Motor neuron (in vitro differentiated cells): Measurements from ENCODE around the gene FGGY. TPM values are rescaled to one million over a fixed set of nuclear protein-coding genes. Genes with fewer than 3 reads are reported as not detected.

ENCODE experiments used
- ATAC-seq, 8 experiments: fragments of 200-7000 bp; cut with Tn5 transposase; replicated peaks in 6 of 8; 2 replicates each; pipeline ENCODE4 v1.8.0; 2021; ENCODE audit warnings: mild to moderate bottlenecking in 8 of 8, moderate library complexity in 8 of 8
- H3K27ac ChIP-seq, 2 donors: fragments of 250-450 bp; sonication (Bioruptor Pico); 2 replicates each; pipeline ENCODE4 v1.9.0; 2021; ENCODE audit warnings: antibody characterized with exemption in 2 of 2, mild to moderate bottlenecking in 2 of 2, moderate library complexity in 1 of 2
- H3K4me1 ChIP-seq, 2 donors: fragments of 250-450 bp; sonication (Bioruptor Pico); replicated peaks in 1 of 2; 2 replicates each; pipeline ENCODE4 v1.6.1; 2021; ENCODE audit warnings: antibody characterized with exemption in 2 of 2, mild to moderate bottlenecking in 2 of 2, moderate library complexity in 1 of 2
- H3K4me3 ChIP-seq, 5 donors: fragments of 250-450 bp; sonication (Bioruptor Pico); 2 replicates each; pipeline ENCODE4 v1.9.0; 2021; ENCODE audit warnings: antibody characterized with exemption in 5 of 5, mild to moderate bottlenecking in 5 of 5, moderate library complexity in 4 of 5
- WGBS, 10 experiments: fragments of 450-650 bp; shearing (Covaris generic); methylation state at CpG; one replicate each; pipeline ENCODE4 v1.0.0; 2022; 5-methylcytosine and 5-hydroxymethylcytosine counted together
- in situ Hi-C, 9 experiments: fragments of 400-800 bp; cut with MboI; loops; one replicate each; pipeline ENCODE4 v1.15.0; 2021; ENCODE audit warnings: low sequenced_read_pairs in 9 of 9, low pct_unique_long_range_greater_than_20kb in 2 of 9; ENCODE audit not compliant: unreplicated experiment in 9 of 9
- total RNA-seq, 8 experiments: library from RNA; unstranded; fragments of 300-600 nt; gene quantifications; 2 replicates each; pipeline versions ENCODE4 v1.2.3 to v1.2.4, GENCODE V29; 2022

The FGGY gene
- total RNA-seq, 8 experiments from 2014 or later, result 8.4 to 33.0 (median 18.6) TPM

GRCh38 chr1:59323879-59324278 lies 27.0 kb downstream of the FGGY start:
- in situ Hi-C loops, result no loop called here
- no peak overlapping the region for H3K4me3 ChIP-seq
- no peak overlapping the region for H3K27ac ChIP-seq
- H3K4me1 ChIP-seq, result peaks cover 0 to 4% of the 10 kb centered on the region in 2 donors
- ATAC-seq, result no peak
- 80 to 100% (median 100%) methylated on average over 1 to 3 of the region's 3 CpGs; no CpG with 5 or more reads in 4 of the 10 experiments for WGBS, 10 experiments

- Histone ChIP-seq H3K27ac (no peak overlapping the region), H3K4me1 (no peaks in the 10 kb centered on the region), H3K4me3 (no peak overlapping the region)
- 87 to 100% (median 97%) methylated on average over 1 to 2 of the region's 2 CpGs; no CpG with 5 or more reads in 1 of the 10 experiments for WGBS, 10 experiments
- no peak for ATAC-seq
- in situ Hi-C loops, result no loop called here
Measured at GRCh38 chr1:59328353-59328752, 31.5 kb downstream of the FGGY start.

DNA sequence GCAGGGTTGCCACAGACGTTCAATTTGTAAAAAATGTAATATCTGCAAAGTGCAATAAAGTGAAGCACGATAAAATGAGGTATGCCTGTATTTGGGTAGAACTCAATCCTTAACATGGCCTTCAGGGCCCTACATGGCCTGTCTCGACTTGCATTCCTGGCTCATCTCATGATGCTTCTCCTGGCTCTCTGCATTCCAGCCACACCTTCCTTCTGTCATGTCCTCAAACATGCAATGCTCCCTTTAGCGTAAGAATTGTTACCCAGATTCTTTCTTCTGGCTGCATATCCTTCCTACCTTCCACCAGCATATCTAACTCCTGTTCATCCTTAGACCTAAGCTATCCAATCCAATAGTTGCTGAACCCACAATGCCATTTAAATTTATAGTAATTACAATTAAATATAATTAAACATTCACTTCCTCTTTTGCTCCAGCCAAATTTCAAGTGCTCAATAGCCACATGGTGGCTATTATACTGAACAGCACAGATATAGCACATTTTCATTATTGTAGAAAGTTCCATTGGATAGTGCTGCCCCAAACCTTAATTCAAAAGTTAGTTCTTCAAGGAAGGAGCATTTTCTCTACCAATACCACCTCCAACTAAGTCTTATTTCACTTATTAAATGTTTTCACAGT lies 32.6 kb downstream of the FGGY start:
- 82 to 96% (median 91%) methylated on average over 2 to 4 of the region's 4 CpGs for WGBS, 10 experiments
- Histone ChIP-seq H3K4me1 (no peaks in the 10 kb centered on the region), H3K27ac (no peak overlapping the region), H3K4me3 (no peak overlapping the region)
- no peak for ATAC-seq
- in situ Hi-C loops, result no loop called here

- no peak overlapping the region for H3K27ac ChIP-seq
- 42 to 100% (median 83%) methylated on average over 2 to 5 of the region's 5 CpGs; no CpG with 5 or more reads in 1 of the 10 experiments for WGBS, 10 experiments
- in situ Hi-C loops, result no loop called here
- no peak overlapping the region for H3K4me3 ChIP-seq
- no peak for ATAC-seq
- H3K4me1 ChIP-seq, result no peaks in the 10 kb centered on the region
Measured at GRCh38 chr1:59331686-59332620, 35.1 kb downstream of the FGGY start.

GRCh38 chr1:59332983-59333382 lies 36.1 kb downstream of the FGGY start:
- no peak for ATAC-seq
- Histone ChIP-seq H3K27ac (no peak overlapping the region), H3K4me3 (no peak overlapping the region), H3K4me1 (no peaks in the 10 kb centered on the region)
- in situ Hi-C loops, result no loop called here

- in situ Hi-C loops, result no loop called here
- Histone ChIP-seq H3K27ac (no peak overlapping the region), H3K4me1 (no peaks in the 10 kb centered on the region), H3K4me3 (no peak overlapping the region)
- ATAC-seq, result peak in 2 of 8 experiments; percentile 62 to 69
- 0 to 100% (median 83%) methylated on average over 1 to 3 of the region's 3 CpGs; no CpG with 5 or more reads in 2 of the 10 experiments for WGBS, 10 experiments
Measured at GRCh38 chr1:59333626-59334277, 36.9 kb downstream of the FGGY start.

DNA sequence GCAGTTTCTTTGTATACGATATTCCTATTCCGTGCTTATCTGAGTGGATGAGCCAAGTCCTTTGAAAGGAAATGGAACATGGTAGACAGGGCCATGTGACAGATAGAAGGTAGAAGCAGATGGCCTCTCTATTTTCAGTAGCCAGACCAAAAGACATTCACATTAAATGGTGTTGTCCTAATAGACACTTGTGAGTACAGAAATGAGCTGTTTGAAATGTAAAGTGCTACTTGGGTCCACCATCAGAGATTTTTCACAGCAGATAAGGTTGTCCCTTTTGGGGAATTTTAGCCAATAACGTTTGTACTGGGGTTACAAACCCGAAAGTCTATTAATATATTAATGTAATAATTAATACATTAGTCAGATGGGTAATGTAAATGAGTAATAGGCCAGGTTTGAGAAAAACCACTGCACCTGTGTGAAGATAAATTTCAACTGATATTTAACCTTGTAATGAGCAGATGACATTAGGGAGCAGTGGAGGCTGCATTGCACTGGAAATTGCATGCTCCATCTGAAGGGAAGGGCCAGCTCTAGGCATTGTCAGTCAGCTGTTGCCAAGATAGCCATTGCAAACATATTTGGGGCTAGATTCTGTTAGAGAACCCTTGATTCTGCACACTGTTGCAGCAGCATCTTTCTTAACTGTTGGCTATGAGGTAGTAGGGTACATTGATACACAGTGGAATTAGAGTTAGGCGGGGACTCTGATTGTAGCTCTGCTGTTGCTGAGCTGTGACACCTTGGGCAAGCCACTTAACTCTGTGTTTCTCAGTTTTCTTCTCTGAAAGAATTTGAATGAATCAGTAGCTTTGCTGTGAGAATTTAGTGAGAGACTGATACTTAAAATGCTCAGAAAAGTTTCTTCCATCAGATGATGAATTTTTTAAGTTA lies 43.8 kb downstream of the FGGY start:
- 65 to 100% (median 96%) methylated on average over 2 to 5 of the region's 5 CpGs; no CpG with 5 or more reads in 2 of the 10 experiments for WGBS, 10 experiments
- Histone ChIP-seq H3K4me1 (no peaks in the 10 kb centered on the region), H3K4me3 (no peak overlapping the region), H3K27ac (no peak overlapping the region)
- in situ Hi-C loops, result no loop called here
- no peak for ATAC-seq

DNA sequence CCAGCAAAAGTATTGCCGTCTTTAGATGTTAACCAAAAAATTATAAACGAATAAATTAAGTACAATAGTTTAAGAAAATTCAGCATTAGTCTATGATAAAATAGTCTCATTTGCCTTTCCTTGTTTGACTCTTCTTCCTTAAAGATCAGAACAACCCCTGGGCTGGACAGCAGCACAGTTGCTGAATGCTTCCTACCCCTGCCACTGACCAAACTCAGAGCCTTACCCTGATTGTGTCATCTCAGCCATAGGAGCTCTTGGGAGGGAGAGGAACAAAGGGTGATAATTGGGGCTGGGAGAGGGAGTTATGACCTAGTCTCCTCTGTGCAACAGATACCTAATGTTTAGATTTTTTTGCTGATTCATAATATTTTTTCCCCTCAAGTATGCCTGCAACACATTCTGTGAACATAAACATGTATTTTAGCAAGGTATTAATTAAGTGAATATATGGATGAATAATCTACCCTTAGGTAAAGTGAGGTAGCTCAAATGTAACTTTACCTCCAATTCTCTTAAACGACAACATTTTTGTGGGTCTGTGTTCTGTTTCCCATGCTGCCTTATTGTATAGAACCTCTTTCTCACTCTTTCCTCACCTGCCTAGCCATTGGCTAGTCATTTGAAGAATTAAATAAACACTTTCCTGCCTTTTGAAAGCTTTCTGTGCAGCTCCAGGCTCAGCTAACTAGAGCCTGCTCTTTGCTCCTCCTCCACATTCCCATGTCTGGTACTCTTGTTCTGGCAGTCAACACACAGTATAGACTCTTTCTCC lies 46.1 kb downstream of the FGGY start:
- ATAC-seq, result no peak
- Histone ChIP-seq H3K27ac (no peak overlapping the region), H3K4me3 (no peak overlapping the region), H3K4me1 (no peaks in the 10 kb centered on the region)
- in situ Hi-C loops, result no loop called here
- WGBS, 10 experiments, result 80 to 100% (median 90%) methylated on average over 2 to 3 of the region's 3 CpGs

DNA sequence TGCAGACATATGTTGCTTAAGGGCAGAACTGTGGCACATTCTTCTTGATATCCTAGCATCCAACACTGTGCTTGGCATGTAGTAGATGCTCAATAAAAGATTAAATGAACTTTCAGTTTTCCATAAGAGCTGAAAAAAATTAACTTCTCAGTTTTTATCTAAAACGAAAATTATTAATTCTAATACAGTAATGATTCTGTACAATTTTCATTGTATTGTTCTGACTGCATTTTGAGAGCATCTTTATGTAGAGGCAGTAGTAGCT lies 46.6 kb downstream of the FGGY start:
- in situ Hi-C loops, result no loop called here
- Histone ChIP-seq H3K4me3 (no peak overlapping the region), H3K27ac (no peak overlapping the region), H3K4me1 (no peaks in the 10 kb centered on the region)
- ATAC-seq, result no peak
- WGBS, 10 experiments, result 33 to 88% (median 51%) methylated on average over 1 of the region's 1 CpG; no CpG with 5 or more reads in 4 of the 10 experiments

DNA sequence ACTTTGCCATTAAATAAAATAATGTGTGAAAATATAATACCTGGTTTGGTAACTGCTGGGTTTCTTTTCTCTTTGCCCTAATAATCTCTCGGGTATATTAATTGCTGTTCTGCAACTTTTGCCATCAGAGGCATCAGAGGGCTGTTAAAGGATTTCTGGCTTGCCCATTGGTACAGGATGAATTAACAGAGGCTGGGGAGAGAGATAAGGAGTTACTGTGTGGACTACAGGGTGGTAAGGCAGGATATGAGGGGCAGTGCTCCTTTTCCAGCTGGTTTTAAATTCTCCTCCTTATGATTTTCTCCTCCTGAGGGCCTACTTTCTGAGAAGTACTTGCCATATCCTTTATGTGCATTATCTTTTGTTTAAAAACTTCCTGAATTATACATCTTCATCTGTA lies 48.3 kb downstream of the FGGY start:
- no peak overlapping the region for H3K27ac ChIP-seq
- no peak overlapping the region for H3K4me3 ChIP-seq
- in situ Hi-C loops, result no loop called here
- 85 to 100% (median 92%) methylated on average over 1 of the region's 1 CpG; no CpG with 5 or more reads in 5 of the 10 experiments for WGBS, 10 experiments
- H3K4me1 ChIP-seq, result no peaks in the 10 kb centered on the region
- ATAC-seq, result no peak

- ATAC-seq, result no peak
- WGBS, 10 experiments, result 38 to 100% (median 76%) methylated on average over 1 to 3 of the region's 3 CpGs
- H3K4me3 ChIP-seq, result no peak overlapping the region
- H3K4me1 ChIP-seq, result peaks cover 0 to 2% of the 10 kb centered on the region in 2 donors
- in situ Hi-C loops, result no loop called here
- H3K27ac ChIP-seq, result no peak overlapping the region
Measured at GRCh38 chr1:59346429-59346828, 49.5 kb downstream of the FGGY start.

DNA sequence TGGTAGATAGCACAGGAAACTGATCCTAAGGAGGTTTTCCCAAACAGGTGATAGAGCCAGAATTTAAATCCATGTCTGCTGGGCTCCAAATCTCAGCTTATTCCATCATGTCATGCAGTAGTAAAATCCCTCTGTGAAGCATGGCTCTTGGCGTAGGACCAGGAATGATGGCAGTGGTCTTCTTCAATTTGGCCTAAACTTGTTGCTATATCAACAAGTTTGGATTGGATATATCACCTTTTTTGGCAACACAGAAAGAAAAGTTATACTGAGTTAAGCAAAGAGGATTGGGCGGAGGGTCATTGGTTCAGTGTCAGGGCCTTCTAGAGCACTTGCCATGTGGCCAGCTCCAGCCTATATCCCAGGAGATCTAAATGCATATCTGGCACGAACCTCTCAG lies 52.2 kb downstream of the FGGY start:
- in situ Hi-C loops, result no loop called here
- ATAC-seq, result no peak
- Histone ChIP-seq H3K27ac (no peak overlapping the region), H3K4me1 (peaks cover 8 to 13% of the 10 kb centered on the region in 2 donors), H3K4me3 (no peak overlapping the region)
- 78 to 100% (median 96%) methylated on average over 2 to 3 of the region's 3 CpGs; no CpG with 5 or more reads in 3 of the 10 experiments for WGBS, 10 experiments
